Amygdala (tissue), 56 donors: ENCODE results near the gene DUOXA2.
"Not testable (repeated sequence)": the region's sequence is repeated elsewhere in the genome, so short reads cannot be mapped to it uniquely, and the experiment has no call there.

Experiments
- DNase-seq, 56 donors: peaks; one replicate each; lab custom pipeline; 2025; lab: John Stamatoyannopoulos, UW

DUOXA2 gene

DNA sequence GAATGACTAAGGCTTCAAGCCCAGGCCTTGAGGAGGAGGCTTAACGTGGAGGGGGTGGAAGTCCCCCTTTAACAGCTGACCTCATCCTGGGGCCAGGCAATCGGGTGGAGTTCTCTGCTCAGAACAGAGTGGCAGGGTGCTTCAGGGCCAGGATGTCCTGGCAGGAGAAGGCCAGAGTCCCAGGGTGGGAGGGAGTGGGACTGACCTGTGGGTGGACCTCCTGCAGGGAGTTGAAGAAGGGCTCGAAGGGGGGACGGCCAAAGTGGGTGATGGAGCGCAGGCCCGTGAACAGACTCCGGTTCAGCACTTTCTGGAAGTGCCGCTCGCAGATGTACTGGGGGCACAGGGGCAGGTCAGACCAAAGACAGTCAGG lies 19.8 kb upstream of the DUOXA2 start:
- no peak for DNase-seq

DNA sequence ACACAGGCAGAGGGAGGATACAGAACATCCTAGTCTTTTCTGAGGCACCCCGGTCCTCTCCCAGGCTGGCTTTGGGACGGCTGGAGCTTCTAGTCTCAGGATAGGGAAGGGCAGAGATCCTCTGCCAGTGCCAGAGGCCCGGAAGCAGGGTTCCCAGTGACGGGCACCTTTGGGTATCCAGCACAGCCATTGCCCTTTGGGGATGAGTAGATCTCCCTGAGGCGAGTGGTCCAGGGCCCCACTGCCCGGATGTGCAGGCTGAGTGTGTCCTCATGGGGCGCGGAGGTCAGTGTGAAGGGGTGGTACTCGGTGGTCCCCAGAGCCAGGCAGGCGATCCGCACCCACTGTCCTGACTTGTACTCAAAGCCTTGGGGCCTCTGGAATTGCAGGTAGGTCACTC lies 18.5 kb upstream of the DUOXA2 start:
- DNase-seq: no peak

DNA sequence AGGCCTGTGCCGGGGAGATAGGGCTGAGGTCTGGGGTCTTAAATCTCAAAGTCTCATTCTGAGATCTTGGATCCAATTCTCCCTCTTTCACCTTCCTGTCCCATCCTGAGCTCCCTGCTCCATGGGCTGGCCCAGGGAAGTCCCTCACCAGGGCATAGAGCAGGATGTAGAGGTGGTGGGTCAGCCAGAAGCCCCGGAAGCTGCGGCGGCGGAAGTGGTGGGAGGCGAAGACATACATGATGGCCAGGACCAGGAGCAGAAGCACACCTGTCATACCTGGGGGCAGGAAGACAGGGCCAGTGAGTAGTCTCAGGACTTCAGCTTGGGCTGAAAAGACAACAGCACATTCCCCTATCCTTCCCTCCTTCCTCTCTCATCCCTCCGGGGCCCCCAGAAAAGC lies 16.7 kb upstream of the DUOXA2 start:
- DNase-seq: no peak

DNA sequence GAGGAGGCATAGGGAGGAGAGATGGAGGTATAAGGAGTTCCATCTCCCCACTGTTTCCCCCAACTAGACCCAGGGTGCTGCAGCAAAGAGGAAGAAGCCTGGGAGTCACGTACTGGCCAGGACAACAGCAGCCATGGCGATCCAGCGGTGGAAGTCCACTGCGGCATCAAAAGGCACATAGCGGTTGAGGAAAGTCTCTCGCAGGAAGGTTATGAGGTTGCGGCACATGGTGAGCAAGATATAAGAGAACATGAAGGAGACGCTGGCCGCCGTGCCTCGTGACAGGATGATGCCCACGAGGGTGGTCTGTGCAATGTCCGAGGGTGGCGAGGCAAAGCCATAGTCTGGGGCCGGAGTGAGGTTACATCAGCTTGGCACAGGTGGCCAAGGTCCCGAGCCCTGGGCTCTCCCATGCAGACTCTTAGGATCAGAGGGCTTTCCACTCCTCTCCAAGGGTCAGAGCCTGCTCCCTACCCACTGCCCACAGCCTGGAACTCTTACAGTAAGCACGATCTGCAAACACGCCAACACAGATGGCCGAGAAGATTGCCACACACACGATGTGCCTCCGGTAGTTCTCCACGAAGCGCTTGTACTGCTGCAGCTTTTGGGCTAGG lies 14.5 kb upstream of the DUOXA2 start:
- no peak for DNase-seq

DNA sequence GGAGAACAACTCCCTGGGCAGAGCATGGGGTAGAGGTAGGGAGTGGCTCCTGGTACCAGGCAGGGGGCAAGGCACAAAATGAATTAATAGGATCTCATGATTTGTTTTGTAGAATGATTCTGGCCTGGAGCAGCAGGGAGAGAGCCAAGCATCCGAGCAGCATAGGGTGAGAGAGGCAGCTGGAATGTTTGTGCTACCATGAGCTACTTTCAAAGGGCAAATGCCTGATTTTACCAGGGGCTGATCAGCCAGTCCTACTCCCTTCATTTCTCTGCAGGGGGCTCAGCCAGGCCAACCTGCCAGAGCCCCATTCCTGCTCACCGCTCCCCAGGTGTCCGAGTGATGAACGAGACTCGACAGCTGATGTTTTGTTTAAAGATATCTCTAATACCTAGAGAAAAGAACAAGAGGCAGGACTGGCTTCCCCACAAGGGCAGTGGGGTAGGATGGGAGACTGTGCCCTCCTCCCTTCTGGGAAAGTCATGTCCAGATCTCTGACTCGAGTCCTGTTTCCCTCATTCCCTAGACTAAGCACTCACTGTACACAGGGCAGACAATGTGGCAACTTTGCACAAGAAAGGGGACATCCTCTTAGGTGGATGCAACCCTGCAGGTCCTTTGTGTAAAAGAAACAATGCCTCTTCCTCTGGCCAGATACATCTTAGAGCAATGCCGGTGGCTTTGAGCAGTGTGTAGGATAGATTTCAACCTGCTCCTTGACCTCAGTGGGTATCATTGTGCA lies 13.1 kb upstream of the DUOXA2 start:
- DNase-seq: no peak

DNA sequence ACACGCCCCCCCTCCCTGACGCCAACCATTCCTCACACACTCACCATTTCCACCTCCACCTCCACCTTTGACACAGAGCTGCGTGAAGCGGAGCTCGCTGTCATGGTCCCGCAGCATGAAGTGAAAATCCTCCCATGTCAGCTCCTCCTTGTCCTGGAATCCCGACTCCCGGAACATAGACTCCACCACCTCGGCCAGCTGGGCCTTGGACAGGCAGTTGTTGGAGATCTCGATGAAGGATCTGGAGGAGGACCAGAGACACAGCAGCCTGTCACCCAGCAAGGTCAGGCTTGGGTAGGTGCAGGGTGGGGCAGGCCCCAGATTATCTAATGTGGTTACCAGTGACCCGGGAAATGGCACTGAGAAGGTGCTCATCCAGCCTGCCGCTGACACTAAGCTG lies 12.4 kb upstream of the DUOXA2 start:
- DNase-seq: no peak

DNA sequence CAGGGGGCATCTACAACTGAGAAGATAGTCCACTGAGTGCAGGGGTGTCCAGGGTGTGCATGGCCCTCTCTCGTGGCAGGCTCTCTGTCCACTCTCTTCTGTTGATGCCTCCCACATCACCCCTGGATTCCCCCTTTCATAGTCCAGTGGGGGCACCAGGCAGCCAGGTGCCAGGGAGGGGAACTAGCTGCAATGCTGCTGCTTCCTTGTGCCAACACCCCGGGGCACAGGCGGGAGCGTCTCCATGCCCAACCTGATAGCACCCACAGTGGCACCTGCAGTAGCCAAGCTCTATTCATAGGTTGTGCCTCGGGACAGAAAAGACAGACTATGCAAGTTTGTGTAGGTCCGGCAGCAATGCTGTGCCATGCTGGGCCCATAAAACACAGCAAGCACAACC lies 11.9 kb upstream of the DUOXA2 start:
- DNase-seq: no peak

DNA sequence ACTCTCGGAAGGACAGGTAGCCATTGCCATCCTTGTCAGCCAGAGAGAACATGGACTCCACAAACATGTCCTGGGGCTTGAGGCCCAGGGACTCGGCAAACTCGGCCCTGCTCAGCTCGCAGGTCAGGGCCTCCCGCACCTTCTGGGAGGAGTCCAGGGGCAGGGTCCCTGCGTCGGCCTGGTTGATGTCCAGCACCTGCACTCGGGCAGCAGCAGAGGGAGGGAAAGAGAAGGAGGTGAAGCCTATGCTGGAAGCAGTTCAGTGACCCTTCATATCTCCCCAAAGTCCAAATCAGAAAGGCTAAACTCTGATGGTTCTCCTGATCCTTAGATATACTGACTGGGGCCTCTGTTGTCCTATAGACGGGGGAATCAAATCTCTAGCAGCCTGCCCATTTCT lies 10.0 kb upstream of the DUOXA2 start:
- DNase-seq: not testable (repeated sequence)

DNA sequence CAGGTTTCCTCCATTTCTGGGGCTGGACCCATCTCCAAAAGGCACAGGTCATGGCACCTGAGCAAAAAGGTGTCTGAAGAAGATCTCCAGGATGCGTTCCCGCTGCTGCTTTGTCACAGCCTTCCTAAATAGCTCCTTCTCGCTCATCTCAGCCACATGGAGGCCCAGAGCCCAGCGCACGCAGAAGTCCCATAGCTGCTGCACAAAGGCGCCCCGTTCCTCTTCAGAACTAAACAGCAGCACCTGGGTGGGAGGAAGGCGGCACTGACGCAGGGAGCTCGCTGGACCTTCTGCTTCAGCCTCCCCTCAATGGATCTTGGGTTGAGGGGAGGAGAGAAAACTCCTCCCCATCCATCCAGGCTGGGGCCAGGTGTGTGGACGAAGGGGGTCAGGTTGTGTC lies 8.5 kb upstream of the DUOXA2 start:
- DNase-seq: no peak

DNA sequence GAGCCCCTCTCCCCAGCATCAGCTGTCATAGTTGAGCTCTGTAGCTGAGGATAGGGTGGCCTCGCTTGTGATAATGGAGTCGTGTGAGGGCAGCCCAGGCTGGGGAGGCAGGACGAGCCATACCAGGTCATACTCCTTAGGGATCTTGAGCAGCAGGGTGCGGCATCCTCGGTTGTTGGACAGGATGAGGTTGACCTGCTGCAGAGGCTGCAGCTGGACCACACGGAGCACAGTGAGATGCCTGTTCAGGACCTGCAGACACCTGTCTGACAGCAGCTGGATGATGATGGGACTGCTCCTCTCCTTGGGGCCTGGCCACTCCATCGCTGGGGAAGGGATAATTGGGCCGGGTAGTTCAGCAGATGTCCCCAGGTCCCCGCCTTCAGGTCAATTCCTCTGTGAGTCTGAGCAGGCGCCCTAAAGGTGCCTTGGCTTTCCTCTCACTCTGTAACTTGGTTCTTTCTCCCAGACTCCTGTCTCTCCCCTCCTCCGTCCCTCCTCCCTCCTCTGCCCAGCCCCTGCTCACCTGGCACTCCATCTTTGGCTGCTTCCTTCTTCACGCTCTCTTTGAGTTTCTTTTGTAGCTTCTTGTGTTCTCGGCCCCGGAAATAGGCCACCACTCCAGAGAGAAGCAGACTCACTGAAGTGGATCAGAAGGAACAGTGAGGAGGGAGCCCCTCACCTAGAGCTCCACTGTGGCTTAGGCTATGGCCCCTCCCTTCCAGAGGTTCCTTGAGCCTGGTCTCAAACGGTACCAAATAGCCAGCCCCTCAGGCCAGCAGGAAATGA lies 7.9 kb upstream of the DUOXA2 start:
- DNase-seq: no peak

DNA sequence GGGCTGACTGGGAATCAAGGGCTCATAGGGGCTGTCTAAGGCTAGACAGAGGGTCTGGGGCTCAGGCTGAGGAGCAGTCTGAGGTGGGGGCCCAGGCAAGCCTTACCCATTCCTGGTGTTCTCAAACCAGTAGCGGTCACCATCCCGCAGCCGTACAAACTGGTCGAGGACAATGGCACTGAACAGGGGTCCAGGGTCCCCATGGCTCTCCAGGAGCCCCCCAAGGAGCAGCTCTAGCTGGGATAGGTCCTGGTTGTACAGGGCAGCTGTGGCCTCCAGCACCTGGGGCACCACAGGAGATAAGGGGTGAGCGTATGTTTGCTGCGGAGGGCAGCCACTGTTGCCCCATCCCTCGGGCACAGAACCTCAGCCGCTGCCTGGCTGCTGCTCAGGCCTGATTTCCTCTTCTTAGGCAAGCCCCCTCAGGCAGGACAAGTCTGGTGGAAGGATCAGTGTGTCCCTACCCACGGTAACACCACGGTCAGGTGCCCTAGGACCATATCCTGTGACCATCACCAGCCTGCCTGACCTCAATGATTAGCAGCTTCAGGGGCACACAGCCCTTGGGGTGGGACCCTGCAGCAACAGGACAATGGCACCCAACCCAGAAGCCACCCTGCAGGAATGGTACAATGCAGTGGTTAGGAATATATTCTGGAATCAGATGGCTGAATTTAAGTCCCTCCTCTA lies 6.0 kb upstream of the DUOXA2 start:
- DNase-seq: no peak

DNA sequence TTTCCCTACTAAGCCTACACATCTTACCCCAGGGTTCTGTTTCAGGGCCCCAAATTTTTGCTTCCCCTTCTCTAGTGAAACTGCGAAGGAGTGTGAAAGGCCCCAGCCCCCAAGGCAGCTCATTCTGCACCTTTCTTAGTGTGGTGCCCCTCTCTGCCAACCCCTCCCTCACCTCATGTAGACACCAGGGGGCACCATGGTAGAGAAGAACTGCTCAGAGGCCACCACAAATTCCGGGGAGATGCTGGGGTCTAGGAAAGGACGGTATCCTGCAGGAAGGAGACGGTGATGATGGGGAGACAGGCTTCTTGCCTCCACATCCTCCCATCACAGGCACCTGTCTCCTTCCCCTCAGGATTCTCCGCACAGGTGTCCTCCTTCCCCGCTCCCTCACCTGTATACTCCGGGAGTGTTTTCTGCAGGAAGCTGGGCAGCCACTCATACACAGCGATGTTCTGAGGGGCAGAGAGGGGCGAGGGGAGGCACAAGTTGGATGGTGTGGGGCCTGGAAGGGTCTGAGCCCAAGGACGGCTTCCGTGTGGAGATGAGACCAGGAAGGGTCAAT lies 3.8 kb upstream of the DUOXA2 start:
- DNase-seq: no peak

DNA sequence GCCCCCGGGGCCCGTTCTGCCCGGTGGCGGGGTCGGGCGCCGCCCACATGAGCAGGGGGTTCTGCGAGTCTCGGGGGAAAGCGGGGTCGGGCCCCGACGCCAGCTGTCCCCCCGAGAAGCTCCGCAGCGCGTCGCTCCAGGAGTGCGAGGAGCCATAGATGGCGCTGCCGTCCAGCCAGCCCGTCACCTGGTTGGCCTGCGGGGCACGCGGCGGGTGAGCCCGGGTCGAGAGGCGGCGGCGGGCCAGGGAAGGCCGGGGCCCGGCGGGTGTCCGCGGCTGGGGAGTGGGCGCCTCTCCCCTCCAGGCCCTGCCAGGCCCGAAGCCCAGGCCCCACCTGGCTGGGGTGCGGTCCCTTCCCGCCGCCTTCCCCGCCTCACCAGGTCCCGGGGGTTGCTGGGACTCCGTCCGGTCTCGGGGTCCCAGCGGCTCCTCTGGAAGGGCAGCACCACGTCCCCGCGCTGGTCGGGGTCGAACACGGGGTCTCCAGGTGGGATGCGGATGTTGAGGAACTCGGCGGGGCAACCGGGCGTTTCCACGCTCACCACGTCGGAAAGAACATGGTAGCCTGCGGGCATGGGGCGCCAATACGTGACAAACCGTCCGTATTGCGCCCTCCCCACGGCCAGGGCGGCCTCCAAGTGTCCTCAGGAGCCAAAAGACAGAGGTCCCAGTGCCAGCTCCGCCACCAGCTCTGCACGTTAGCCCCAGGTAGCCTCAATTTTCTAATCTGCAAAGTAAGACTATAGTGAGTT lies 2.6 kb upstream of the DUOXA2 start:
- no peak for DNase-seq

DNA sequence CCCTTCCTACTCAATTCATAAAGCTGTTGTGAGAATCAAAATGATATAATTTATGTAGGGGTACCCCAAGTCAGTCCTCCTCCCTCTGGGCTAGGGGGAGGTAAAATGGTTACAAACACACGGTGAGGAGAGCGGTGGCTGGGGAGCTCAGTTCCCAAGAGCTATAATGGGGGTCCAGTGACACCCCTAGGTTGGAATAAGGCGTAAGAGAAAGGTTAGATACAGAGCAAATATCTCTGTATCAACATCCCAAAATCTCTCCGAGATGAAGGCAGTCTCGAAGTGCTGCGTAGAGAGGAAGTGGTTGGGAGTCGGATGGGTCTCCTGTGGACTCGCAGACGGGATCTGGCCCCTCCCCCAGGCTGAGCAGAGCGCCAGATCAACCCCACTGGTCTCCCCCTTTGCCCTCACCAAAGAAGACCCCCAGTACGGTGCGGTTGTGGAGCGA lies 2.0 kb upstream of the DUOXA2 start:
- no peak for DNase-seq

DNA sequence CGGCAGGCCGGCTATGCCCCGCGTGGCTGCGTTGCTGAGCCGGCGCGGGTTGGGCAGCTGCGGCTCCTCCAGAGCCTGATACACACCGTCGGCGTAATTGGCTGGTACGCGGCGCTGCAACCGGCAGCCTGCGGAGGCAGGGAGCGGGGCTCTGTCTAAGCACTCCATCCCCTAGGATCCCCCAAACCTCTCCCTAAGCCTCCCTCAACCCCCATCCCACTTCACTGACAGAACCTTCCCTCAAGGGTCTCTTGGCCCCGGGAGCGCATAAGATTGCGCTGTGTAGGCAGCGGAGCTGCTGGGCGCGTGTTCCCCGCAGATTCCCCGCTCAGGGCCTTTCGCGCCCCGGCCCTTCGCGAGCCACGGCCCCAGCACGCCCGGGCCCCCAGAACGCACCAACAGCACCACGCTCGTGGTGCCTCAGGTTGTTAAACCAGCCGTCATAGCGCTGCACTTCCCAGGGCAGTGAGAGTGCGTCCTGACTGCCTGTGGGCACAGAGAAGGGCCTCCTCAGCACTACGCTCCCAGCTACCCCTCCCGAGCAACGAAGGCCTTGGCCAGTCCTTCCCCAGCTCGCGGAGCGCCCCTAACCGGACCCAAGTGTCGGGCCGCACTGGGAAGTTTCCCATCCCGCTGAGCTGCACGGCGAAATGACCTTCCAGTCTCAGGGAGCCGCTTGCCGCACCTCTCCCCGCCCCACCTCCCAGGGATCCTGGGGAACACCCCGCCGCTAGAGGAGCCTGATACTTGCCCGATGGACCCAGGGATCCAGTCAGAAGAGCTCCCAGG lies 1.3 kb upstream of the DUOXA2 start:
- DNase-seq: no peak

DNA sequence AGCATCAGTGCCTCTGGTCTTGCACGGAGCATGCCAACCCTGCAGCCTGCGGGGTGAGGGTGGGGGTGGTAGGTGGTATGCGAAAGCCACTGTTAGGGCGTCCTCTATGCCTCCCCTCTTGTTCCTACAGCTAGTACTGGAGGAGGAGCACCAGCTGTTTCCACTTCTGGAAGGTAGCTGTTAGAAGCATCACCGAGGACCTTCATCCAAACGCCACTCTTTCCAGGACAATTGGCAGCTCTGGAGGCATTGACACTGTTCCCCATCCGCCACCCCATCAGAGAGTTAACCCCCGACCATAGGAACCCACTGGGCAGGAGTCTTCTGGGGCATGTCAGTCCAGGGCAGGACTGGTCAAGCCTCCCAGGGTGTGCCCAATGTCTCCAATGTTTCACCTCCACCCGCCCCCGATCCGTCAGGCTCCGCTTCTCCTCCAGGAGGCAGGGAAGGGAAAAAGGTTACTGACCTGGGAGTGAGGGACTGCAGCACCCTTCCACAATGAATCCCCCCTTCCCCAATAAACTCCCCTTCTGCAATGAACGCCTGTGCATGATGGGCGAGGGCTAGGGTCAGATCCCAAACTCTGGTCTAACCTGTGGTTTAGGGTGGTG lies 641 bp upstream of the DUOXA2 start:
- no peak for DNase-seq

DNA sequence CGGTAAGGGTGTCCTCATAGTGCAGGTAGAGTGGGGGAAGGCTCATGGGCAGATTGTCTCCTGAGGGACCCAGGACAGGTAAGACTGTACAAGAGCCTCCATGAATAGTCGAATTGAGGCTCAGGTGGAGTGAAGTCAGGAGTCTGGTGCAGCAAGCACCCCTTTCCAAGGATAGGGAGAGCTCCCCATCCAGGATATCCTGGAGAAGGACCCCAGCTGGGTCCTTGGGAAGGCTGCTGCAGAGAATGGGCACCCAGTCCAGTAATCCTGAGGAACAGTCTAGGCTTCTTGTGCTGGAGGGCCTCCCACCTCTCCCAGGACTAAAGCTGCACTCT lies 592 bp downstream of the DUOXA2 start:
- DNase-seq: no peak

DNA sequence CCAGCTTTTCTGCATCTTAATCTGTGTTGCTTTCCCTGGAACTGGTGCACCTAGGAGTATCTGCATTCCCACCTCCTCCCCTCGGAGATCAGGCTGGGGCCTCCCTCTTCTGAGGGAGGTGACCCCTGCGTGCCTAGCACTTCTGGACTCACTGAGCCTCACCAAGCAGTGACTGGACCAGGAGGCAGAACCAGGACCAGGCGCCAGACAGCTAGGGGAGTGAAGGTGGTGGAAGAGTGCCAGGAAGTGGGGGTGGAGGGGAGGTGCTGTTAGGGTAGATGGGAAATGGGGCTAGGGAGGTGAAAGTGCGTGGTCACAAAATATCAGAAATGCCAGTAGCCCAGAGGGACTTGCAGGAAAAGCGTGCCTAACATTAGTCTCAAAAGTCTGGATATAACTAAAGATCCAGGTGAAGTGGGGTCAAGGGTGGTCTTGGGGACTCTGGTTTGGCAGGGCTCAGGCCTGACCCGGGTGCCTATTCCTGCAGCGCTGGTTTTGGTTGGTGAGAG lies 1.2 kb downstream of the DUOXA2 start:
- DNase-seq: no peak

DNA sequence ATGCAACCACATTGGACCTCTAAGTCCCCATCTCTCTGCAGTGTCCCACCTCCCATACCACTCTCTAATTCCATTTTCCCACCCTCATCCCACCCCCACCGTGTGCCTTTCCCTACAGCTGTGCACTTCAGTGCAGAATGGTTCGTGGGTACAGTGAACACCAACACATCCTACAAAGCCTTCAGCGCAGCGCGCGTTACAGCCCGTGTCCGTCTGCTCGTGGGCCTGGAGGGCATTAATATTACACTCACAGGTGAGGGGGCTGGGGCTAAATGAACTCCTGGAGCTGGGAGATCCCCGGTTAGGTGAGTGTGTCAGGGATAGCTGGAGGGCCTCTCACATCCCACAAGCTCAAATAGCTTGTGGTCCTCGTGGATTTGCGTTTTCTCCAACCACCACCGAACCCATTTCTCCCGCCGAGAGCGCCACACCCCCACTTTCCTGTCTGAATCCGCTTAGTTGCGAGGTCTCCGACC lies 1.9 kb downstream of the DUOXA2 start:
- no peak for DNase-seq
